ENCODE results near the gene RP9. TPM values are rescaled to one million over a fixed set of nuclear protein-coding genes. Genes with fewer than 3 reads are reported as not detected.

RP9 gene
- total RNA-seq, 1 donor from 2014 or later, result 10.3 TPM

DNA sequence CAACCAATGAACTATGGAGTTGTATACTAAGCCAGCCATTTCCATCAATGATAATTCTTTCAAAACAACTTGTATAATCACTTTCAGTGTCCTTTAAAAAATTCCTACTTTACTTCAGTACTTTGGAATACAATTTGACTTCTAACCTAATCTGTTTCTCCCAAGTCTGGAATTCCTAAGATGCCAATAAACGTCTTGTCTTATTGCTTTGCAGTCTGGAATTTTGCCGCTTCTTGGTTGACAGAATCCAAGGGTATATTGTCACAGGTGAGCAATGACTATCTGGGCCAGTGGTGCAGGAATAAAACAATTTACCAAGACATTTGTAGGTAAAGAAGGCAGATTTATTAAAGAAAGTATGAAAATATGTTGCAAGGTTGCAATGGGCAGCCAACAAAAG, 21.8 kb downstream of the RP9 start:
- Histone ChIP-seq H3K27ac (no peak overlapping the region), H3K9me3 (no peaks in the 10 kb centered on the region), H3K4me1 (no peaks in the 10 kb centered on the region), H3K4me3 (no peak overlapping the region), H3K36me3 (no peaks in the 10 kb centered on the region), H3K27me3 (no peaks in the 10 kb centered on the region)
- intact Hi-C loops (cut with DNase I), result no loop called here
- DNase-seq (ENCODE audit: extremely low spot score in 2 of 2), result no peak
- TF ChIP-seq, protein P1, sequence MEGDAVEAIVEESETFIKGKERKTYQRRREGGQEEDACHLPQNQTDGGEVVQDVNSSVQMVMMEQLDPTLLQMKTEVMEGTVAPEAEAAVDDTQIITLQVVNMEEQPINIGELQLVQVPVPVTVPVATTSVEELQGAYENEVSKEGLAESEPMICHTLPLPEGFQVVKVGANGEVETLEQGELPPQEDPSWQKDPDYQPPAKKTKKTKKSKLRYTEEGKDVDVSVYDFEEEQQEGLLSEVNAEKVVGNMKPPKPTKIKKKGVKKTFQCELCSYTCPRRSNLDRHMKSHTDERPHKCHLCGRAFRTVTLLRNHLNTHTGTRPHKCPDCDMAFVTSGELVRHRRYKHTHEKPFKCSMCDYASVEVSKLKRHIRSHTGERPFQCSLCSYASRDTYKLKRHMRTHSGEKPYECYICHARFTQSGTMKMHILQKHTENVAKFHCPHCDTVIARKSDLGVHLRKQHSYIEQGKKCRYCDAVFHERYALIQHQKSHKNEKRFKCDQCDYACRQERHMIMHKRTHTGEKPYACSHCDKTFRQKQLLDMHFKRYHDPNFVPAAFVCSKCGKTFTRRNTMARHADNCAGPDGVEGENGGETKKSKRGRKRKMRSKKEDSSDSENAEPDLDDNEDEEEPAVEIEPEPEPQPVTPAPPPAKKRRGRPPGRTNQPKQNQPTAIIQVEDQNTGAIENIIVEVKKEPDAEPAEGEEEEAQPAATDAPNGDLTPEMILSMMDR (IDR thresholded peaks at IDR 0.05), result no peak
- no peak for TF ChIP-seq POLR2A (IDR thresholded peaks at IDR 0.05)
- TF ChIP-seq POLR2AphosphoS5 (IDR thresholded peaks at IDR 0.05; ENCODE audit: insufficient read depth in 1 of 2, low read depth in 1 of 2), result no peak

DNA sequence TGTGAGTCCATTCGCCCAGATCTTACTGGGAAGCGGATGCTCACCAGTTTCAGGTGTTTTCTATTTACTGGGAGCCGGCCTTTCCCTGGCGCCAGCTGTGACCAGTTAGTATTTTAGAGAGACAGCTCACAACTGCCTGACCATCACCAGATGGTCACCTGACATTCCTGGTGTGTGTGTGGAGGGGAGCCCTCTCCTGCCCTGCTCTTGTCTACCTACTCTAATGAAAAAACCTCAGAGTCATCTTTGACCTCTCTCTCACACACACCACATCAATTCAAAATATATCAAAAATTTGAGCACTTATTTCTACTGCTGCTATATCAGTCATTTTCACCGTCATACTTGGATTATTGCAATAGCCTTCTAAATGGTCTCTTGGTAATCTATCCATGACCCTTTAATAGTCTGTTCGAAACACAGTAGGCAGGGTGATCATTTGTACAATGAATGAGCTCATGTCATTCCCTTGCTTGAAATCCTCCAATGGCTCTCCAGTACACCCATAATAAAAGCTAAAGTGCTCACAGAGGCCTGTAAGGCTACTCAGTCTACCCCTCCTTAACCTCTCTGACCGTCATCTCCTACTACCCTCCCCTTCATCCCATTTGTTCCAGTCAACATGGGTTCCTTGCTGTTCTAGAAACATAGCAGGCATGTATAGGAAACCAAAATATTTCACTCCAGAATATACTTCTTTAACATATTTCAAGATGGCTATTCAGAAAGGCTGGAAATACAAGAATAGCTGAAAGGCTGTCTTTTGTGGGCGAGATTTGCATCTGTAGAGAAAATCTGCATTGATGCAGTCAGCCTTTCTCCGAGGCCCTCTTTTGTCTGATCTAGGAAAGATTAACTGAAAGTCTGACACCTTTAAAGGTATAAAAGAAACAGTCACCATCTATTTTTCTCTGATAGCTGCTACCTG, 29.2 kb downstream of the RP9 start:
- intact Hi-C loops (cut with DNase I), result no loop called here
- no peak for DNase-seq (ENCODE audit: extremely low spot score in 2 of 2)
- Histone ChIP-seq H3K27ac (no peak overlapping the region), H3K4me1 (no peaks in the 10 kb centered on the region), H3K4me3 (no peak overlapping the region), H3K27me3 (no peaks in the 10 kb centered on the region), H3K9me3 (no peaks in the 10 kb centered on the region), H3K36me3 (no peaks in the 10 kb centered on the region)
- TF ChIP-seq, protein P1 (IDR thresholded peaks at IDR 0.05), result no peak
- TF ChIP-seq POLR2A (IDR thresholded peaks at IDR 0.05) (no peak), POLR2AphosphoS5 (IDR thresholded peaks at IDR 0.05; ENCODE audit: insufficient read depth in 1 of 2, low read depth in 1 of 2) (no peak)

DNA sequence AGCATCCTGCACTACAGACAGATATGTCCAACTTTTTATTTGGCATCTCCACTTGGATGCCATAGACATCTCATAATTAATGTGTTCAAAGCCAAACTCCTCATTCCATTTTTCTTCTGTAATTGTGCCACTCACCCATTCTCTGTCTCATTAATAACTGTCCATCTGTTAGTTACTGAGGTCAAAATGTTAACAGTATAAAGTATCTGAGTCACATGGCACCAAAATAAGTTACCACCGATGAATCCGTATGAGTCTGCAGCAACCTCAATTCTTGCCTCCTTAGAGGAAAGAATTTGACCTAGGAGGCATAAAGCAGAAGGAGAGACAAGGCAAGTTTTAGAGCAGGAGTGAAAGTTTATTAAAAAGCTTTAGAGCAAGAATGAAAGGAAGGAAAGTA, 30.1 kb downstream of the RP9 start:
- DNase-seq (ENCODE audit: extremely low spot score in 2 of 2), result no peak

DNA sequence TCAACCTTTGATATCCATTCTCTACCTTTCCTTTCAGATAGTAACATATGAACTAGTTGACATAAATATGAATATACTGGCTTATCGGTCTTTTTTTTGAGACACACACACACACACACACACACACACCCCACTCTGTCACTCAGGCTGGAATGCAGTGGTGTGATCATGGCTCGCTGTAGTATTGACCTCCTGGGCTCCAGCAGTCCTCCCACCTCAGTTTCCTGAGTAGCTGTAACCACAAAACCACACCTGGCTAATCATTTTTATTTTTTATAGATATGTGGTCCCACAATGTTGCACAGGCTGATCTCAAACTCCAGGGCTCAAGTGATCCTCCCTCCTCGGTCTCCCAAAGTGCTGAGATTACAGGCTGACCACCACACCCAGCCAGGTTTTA, 32.5 kb downstream of the RP9 start:
- H3K9me3 ChIP-seq, result no peaks in the 10 kb centered on the region
- H3K36me3 ChIP-seq, result no peaks in the 10 kb centered on the region
- no peaks in the 10 kb centered on the region for H3K4me1 ChIP-seq
- DNase-seq (ENCODE audit: extremely low spot score in 2 of 2), result no peak
- intact Hi-C loops (cut with DNase I), result no loop called here
- TF ChIP-seq POLR2AphosphoS5 (IDR thresholded peaks at IDR 0.05; ENCODE audit: insufficient read depth in 1 of 2, low read depth in 1 of 2) (no peak), POLR2A (IDR thresholded peaks at IDR 0.05) (no peak)
- TF ChIP-seq, protein P1 (IDR thresholded peaks at IDR 0.05), result no peak
- H3K27me3 ChIP-seq, result no peaks in the 10 kb centered on the region
- H3K27ac ChIP-seq, result no peak overlapping the region
- no peak overlapping the region for H3K4me3 ChIP-seq

More for the DNA sequence above, 30.1 kb downstream of the RP9 start:
- intact Hi-C loops (cut with DNase I), result no loop called here
- no peaks in the 10 kb centered on the region for H3K36me3 ChIP-seq
- no peak overlapping the region for H3K27ac ChIP-seq
- TF ChIP-seq POLR2A (IDR thresholded peaks at IDR 0.05), result no peak
- no peaks in the 10 kb centered on the region for H3K9me3 ChIP-seq
- H3K27me3 ChIP-seq, result no peaks in the 10 kb centered on the region
- H3K4me1 ChIP-seq, result no peaks in the 10 kb centered on the region
- no peak overlapping the region for H3K4me3 ChIP-seq

DNA sequence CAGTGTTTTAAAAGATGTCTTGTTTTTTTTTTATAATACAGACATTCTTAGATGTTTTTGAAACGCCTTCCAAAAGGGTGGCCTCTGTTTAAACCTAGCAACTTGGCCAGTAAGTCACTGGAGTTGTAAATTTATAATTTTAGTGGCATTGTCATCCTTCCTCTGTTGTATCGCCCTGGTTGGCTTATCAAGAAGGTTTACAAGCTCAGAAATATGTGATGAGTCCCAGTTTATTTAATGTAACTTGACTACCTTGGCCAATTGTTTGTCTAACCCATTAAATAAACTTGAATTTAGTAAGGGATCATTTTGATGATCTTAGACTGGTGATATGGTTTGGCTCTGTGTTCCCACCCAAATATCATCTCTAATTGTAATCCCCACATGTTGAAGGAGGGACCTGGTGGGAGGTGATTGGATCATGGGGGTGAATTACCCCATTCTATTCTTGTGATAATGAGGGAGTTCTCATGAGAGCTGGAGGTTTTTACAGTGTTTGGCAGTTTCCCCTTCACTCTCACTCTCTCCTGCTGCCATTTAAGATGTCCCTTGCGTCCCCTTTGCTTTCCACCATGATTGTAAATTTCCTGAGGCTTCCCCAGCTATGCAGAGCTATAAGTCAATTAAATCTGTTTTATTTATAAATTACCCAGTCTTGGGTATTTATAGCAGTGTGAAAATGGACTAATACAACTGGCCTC, 33.2 kb downstream of the RP9 start:
- Histone ChIP-seq H3K27me3 (no peaks in the 10 kb centered on the region), H3K4me3 (no peak overlapping the region), H3K36me3 (no peaks in the 10 kb centered on the region), H3K4me1 (no peaks in the 10 kb centered on the region), H3K27ac (no peak overlapping the region), H3K9me3 (no peaks in the 10 kb centered on the region)
- DNase-seq (ENCODE audit: extremely low spot score in 2 of 2), result no peak
- intact Hi-C loops (cut with DNase I), result no loop called here
- TF ChIP-seq POLR2A (IDR thresholded peaks at IDR 0.05) (no peak), POLR2AphosphoS5 (IDR thresholded peaks at IDR 0.05; ENCODE audit: insufficient read depth in 1 of 2, low read depth in 1 of 2) (no peak)
- TF ChIP-seq, protein P1 (IDR thresholded peaks at IDR 0.05), result no peak
